GM23248 (cell line): ENCODE results near the gene HOXA9. TPM values are rescaled to one million over a fixed set of nuclear protein-coding genes. Genes with fewer than 3 reads are reported as not detected.

Experiments used
- DNase-seq: peaks from one replicate; pipeline ENCODE4 v3.0.0-alpha.2; 2015
- H2AFZ ChIP-seq: fragments of 200-600 bp; sonication (generic); 2 replicates; pipeline ENCODE4 v1.6.1; 2016; ENCODE audit warnings: antibody characterized with exemption
- H3F3A ChIP-seq: fragments of 200-600 bp; sonication (generic); 2 replicates; pipeline ENCODE4 v1.6.1; 2016; ENCODE audit warnings: mild to moderate bottlenecking, antibody characterized with exemption, mixed run types; ENCODE audit not compliant: insufficient read depth
- H3K27ac ChIP-seq: fragments of 200-600 bp; sonication (generic); 2 replicates; pipeline ENCODE4 v1.5.1; 2016; ENCODE audit warnings: mild to moderate bottlenecking
- H3K27me3 ChIP-seq: fragments of 200-600 bp; sonication (generic); replicated peaks from 2 replicates; pipeline ENCODE4 v1.6.1; 2016; ENCODE audit warnings: mild to moderate bottlenecking; ENCODE audit not compliant: insufficient read depth
- H3K36me3 ChIP-seq: fragments of 200-600 bp; sonication (generic); 2 replicates; pipeline ENCODE4 v1.6.1; 2016; ENCODE audit warnings: low read depth, mild to moderate bottlenecking
- H3K4me1 ChIP-seq: fragments of 200-600 bp; sonication (generic); 2 replicates; pipeline ENCODE4 v1.6.1; 2016; ENCODE audit warnings: mild to moderate bottlenecking; ENCODE audit not compliant: insufficient read depth
- H3K4me2 ChIP-seq: fragments of 200-600 bp; sonication (generic); one replicate; pipeline ENCODE4 v1.6.1; 2016; ENCODE audit warnings: mild to moderate bottlenecking; ENCODE audit not compliant: unreplicated experiment
- H3K4me3 ChIP-seq: fragments of 200-600 bp; sonication (generic); 2 replicates; pipeline ENCODE4 v1.5.1; 2016; ENCODE audit warnings: mild to moderate bottlenecking
- H3K79me2 ChIP-seq: fragments of 200-600 bp; sonication (generic); 2 replicates; pipeline ENCODE4 v1.6.1; 2016; ENCODE audit warnings: mild to moderate bottlenecking; ENCODE audit not compliant: insufficient read depth
- H3K9ac ChIP-seq: fragments of 200-600 bp; sonication (generic); 2 replicates; pipeline ENCODE4 v1.6.1; 2016; ENCODE audit warnings: mild to moderate bottlenecking
- H3K9me2 ChIP-seq: fragments of 200-600 bp; sonication (generic); 2 replicates; pipeline ENCODE4 v1.6.1; 2016; ENCODE audit warnings: mixed run types, mild to moderate bottlenecking, moderate library complexity; ENCODE audit not compliant: insufficient read depth
- H3K9me3 ChIP-seq: fragments of 200-600 bp; sonication (generic); one replicate; pipeline ENCODE4 v1.6.1; 2017; ENCODE audit warnings: low read depth
- H4K20me1 ChIP-seq: fragments of 200-600 bp; sonication (generic); 2 replicates; pipeline ENCODE4 v1.6.0; 2016; ENCODE audit not compliant: insufficient read depth
- EZH2 ChIP-seq: fragments of 200-600 bp; sonication (generic); IDR thresholded peaks from 2 replicates; pipeline ENCODE4 v1.6.1; 2018; ENCODE audit warnings: antibody characterized with exemption, mild to moderate bottlenecking; ENCODE audit not compliant: insufficient read depth, poor library complexity, severe bottlenecking
- EZH2phosphoT487 ChIP-seq: fragments of 200-600 bp; sonication (generic); IDR thresholded peaks from 2 replicates; pipeline ENCODE4 v1.6.1; 2018; ENCODE audit warnings: antibody characterized with exemption, moderate library complexity, mild to moderate bottlenecking, low read depth; ENCODE audit not compliant: insufficient read depth
- WGBS, 2 experiments: methylation state at CpG; one replicate each; pipeline ENCODE4 v1.1.6; 2015 to 2017; ENCODE audit warnings: low lambda C conversion rate in 2 of 2, low coverage in 1 of 2; ENCODE audit errors: missing lambda C conversion rate in 2 of 2; 5-methylcytosine and 5-hydroxymethylcytosine counted together
- in situ Hi-C: fragments of 300-500 bp; cut with MboI; formaldehyde crosslinking; loops from 2 replicates; pipeline ENCODE4 v1.15.0; 2020
- polyA plus RNA-seq: library from polyadenylated mRNA; unstranded; fragments of >200 nt; fragmentation: Nextera tagmentation; extraction: Ambion mirVana; gene quantifications from 2 replicates; pipeline ENCODE4 v1.2.1, GENCODE V29; 2016
- total RNA-seq: library from RNA; depleted of rRNA; stranded (reverse); fragments of >200 nt; shearing (Covaris generic); gene quantifications from 2 replicates; pipeline ENCODE4 v1.2.3, GENCODE V29; 2014

Gene HOXA9
- total and polyA plus RNA-seq, 2 experiments from 2014 or later = 28.3 to 43.7 TPM

GRCh38 chr7:27209933-27210440 is 44.6 kb upstream of the HOXA9 start:
- Histone ChIP-seq H3K79me2 (no peaks in the 10 kb centered on the region), H3K27me3 (peaks cover 12% of the 10 kb centered on the region), H3K4me2 (no peak overlapping the region), H3K9me3 (no peaks in the 10 kb centered on the region), H3K27ac (no peak overlapping the region), H3K9me2 (no peaks in the 10 kb centered on the region), H4K20me1 (no peaks in the 10 kb centered on the region), H3F3A (no peaks in the 10 kb centered on the region), H2AFZ (no peak overlapping the region), H3K4me3 (no peak overlapping the region), H3K36me3 (no peaks in the 10 kb centered on the region), H3K4me1 (no peaks in the 10 kb centered on the region), H3K9ac (no peak overlapping the region)
- no peak for TF ChIP-seq EZH2phosphoT487
- in situ Hi-C loops = loop anchor here (10.0 kb wide), 3 partner anchors 375 to 715 kb away; no protein-coding TSS in a partner anchor
- no peak for DNase-seq
- 70 to 75% methylated on average over 11 of the region's 11 CpGs for WGBS, 2 experiments

DNA sequence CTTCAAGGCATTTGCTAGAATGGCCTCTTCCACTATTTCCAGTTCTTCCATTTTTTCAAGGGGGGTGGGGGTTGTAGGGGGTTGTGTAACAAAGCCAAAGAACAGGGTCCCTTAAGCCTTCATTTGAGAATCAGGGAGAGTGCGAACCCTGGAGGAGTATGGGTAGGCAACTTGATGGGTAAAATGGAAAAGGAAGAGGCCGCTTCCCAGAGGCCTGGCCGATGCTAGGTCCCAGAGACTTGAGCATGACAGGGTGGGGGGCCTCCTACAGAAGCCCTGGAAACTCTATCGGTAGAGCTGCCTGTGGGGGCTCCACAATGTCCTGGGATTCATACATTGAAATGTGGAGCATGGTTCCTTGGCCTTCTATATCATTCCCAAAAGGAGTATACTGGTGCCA is 43.7 kb upstream of the HOXA9 start:
- no peak overlapping the region for H3K4me3 ChIP-seq
- WGBS, 2 experiments = 88% methylated on average over 4 of the region's 4 CpGs
- in situ Hi-C loops = loop anchor here (10.0 kb wide), 3 partner anchors 376 to 716 kb away; no protein-coding TSS in a partner anchor

GRCh38 chr7:27207348-27207985 is 42.1 kb upstream of the HOXA9 start:
- no peaks in the 10 kb centered on the region for H3K4me1 ChIP-seq
- H4K20me1 ChIP-seq = no peaks in the 10 kb centered on the region
- in situ Hi-C loops = loop anchor here (10.0 kb wide), 3 partner anchors 377 to 717 kb away; no protein-coding TSS in a partner anchor
- no peaks in the 10 kb centered on the region for H3K9me3 ChIP-seq
- H2AFZ ChIP-seq = no peak overlapping the region
- DNase-seq = no peak
- H3K36me3 ChIP-seq = no peaks in the 10 kb centered on the region
- no peaks in the 10 kb centered on the region for H3K79me2 ChIP-seq
- 73 to 81% methylated on average over 7 of the region's 7 CpGs for WGBS, 2 experiments
- H3F3A ChIP-seq = no peaks in the 10 kb centered on the region
- no peaks in the 10 kb centered on the region for H3K9me2 ChIP-seq
- H3K4me2 ChIP-seq = no peak overlapping the region
- peaks cover 26% of the 10 kb centered on the region for H3K27me3 ChIP-seq
- no peak overlapping the region for H3K9ac ChIP-seq
- H3K4me3 ChIP-seq = no peak overlapping the region
- TF ChIP-seq EZH2phosphoT487 (no peak), EZH2 (no peak)
- H3K27ac ChIP-seq = no peak overlapping the region

More for the DNA sequence above, 43.7 kb upstream of the HOXA9 start:
- Histone ChIP-seq H3K9ac (no peak overlapping the region), H3K79me2 (no peaks in the 10 kb centered on the region), H3K4me1 (no peaks in the 10 kb centered on the region), H2AFZ (no peak overlapping the region), H3K9me3 (no peaks in the 10 kb centered on the region), H4K20me1 (no peaks in the 10 kb centered on the region), H3F3A (no peaks in the 10 kb centered on the region), H3K4me2 (no peak overlapping the region), H3K36me3 (no peaks in the 10 kb centered on the region), H3K27ac (no peak overlapping the region), H3K9me2 (no peaks in the 10 kb centered on the region), H3K27me3 (peaks cover 21% of the 10 kb centered on the region)
- DNase-seq = no peak
- TF ChIP-seq EZH2 (no peak), EZH2phosphoT487 (no peak)

- Histone ChIP-seq H3F3A (peaks cover 5% of the 10 kb centered on the region; the same call in 1 of the 2 replicates), H3K4me1 (no peaks in the 10 kb centered on the region), H3K36me3 (no peaks in the 10 kb centered on the region), H3K4me2 (peak overlapping the region; percentile 69), H3K4me3 (peak overlapping the region; percentile 61), H3K9me2 (no peaks in the 10 kb centered on the region), H3K9ac (peak overlapping the region; percentile 13; the same call in 1 of the 2 replicates), H2AFZ (peak overlapping the region; percentile 76), H3K27me3 (peaks cover 28% of the 10 kb centered on the region), H3K9me3 (no peaks in the 10 kb centered on the region), H3K79me2 (no peaks in the 10 kb centered on the region), H4K20me1 (no peaks in the 10 kb centered on the region), H3K27ac (no peak overlapping the region)
- DNase-seq = peak; percentile 18
- 43 to 50% methylated on average over 52 of the region's 52 CpGs for WGBS, 2 experiments
- TF ChIP-seq EZH2 (no peak), EZH2phosphoT487 (no peak)
- in situ Hi-C loops = loop anchor here (10.0 kb wide), 3 partner anchors 379 to 719 kb away; no protein-coding TSS in a partner anchor
Observed at GRCh38 chr7:27205325-27206280, 40.3 kb upstream of the HOXA9 start.
